ENCODE measurements around the gene CFAP74. TPM values are rescaled to one million over a fixed set of nuclear protein-coding genes. Genes with fewer than 3 reads are reported as not detected.

CFAP74 gene
- polyA plus RNA-seq, 1 donor (not counting 4 experiments of a cell fraction or from before 2014, with no cell fraction given): not detected

DNA sequence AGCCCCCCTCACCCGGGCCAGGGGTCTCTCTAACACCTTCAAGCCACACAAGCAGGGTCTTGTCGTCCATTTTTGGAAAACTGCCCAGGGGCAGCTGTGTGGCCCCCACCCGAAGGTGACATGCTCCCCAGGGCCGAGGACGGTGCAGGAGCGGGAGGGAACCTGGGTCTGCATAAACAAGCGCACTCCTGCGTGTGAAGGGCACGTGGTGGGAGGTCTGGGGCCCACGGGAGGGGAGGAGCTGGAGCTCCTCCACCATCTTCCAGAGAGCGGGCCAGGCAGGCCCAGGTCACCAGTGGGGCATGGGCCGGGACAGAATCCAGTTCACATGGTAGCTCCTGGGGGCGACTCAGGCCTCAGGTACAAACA lies 16.5 kb downstream of the CFAP74 start:
- Histone ChIP-seq H3K9ac (ENCODE audit: control insufficient read depth, extremely low read depth, insufficient read depth, low read length) (no peak overlapping the region), H3K27me3 (ENCODE audit: control insufficient read depth, extremely low read depth, insufficient read depth, low read length) (peaks cover 19% of the 10 kb centered on the region), H4K20me1 (ENCODE audit: control insufficient read depth, extremely low read depth, insufficient read depth, low read length) (no peaks in the 10 kb centered on the region), H2AFZ (ENCODE audit: control insufficient read depth, low read length) (no peak overlapping the region), H3K4me3 (ENCODE audit: control insufficient read depth in 2 of 3, extremely low read depth in 1 of 3, insufficient read depth in 2 of 3, low read depth in 1 of 3, low read length in 3 of 3) (no peak overlapping the region), H3K4me1 (ENCODE audit: control insufficient read depth, extremely low read depth, insufficient read depth, low read length) (no peaks in the 10 kb centered on the region), H3K9me1 (ENCODE audit: control insufficient read depth, extremely low read depth, insufficient read depth, low read length) (no peaks in the 10 kb centered on the region), H3K36me3 (ENCODE audit: control insufficient read depth in 2 of 2, extremely low read depth in 1 of 2, insufficient read depth in 2 of 2, low read length in 2 of 2) (no peaks in the 10 kb centered on the region), H3K79me2 (ENCODE audit: control insufficient read depth, insufficient read depth, low read length) (no peaks in the 10 kb centered on the region), H3K9me3 (ENCODE audit: control insufficient read depth, low read depth, low read length) (no peaks in the 10 kb centered on the region), H3K4me2 (ENCODE audit: control insufficient read depth, extremely low read depth, insufficient read depth, low read depth, low read length) (no peak overlapping the region), H3K27ac (ENCODE audit: control insufficient read depth, insufficient read depth, low read length) (no peak overlapping the region)
- no peak for TF ChIP-seq EZH2 (IDR thresholded peaks at IDR 0.05; ENCODE audit: low read length)
- TF ChIP-seq, protein P1, sequence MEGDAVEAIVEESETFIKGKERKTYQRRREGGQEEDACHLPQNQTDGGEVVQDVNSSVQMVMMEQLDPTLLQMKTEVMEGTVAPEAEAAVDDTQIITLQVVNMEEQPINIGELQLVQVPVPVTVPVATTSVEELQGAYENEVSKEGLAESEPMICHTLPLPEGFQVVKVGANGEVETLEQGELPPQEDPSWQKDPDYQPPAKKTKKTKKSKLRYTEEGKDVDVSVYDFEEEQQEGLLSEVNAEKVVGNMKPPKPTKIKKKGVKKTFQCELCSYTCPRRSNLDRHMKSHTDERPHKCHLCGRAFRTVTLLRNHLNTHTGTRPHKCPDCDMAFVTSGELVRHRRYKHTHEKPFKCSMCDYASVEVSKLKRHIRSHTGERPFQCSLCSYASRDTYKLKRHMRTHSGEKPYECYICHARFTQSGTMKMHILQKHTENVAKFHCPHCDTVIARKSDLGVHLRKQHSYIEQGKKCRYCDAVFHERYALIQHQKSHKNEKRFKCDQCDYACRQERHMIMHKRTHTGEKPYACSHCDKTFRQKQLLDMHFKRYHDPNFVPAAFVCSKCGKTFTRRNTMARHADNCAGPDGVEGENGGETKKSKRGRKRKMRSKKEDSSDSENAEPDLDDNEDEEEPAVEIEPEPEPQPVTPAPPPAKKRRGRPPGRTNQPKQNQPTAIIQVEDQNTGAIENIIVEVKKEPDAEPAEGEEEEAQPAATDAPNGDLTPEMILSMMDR (optimal IDR thresholded peaks at IDR 0.05 in 1 of 3, IDR thresholded peaks at IDR 0.05 in 1 of 3, conservative IDR thresholded peaks at IDR 0.05 in 1 of 3; ENCODE audit: extremely low read depth in 1 of 3, insufficient read depth in 2 of 3, low read length in 3 of 3): no peak
- FAIRE-seq (no peak), DNase-seq (ENCODE audit: low read depth, low spot score) (no peak)
- dilution Hi-C loops (cut with MboI; ENCODE audit: extremely low pct_ligation_motif_present, low sequenced_read_pairs): no loop called here

DNA sequence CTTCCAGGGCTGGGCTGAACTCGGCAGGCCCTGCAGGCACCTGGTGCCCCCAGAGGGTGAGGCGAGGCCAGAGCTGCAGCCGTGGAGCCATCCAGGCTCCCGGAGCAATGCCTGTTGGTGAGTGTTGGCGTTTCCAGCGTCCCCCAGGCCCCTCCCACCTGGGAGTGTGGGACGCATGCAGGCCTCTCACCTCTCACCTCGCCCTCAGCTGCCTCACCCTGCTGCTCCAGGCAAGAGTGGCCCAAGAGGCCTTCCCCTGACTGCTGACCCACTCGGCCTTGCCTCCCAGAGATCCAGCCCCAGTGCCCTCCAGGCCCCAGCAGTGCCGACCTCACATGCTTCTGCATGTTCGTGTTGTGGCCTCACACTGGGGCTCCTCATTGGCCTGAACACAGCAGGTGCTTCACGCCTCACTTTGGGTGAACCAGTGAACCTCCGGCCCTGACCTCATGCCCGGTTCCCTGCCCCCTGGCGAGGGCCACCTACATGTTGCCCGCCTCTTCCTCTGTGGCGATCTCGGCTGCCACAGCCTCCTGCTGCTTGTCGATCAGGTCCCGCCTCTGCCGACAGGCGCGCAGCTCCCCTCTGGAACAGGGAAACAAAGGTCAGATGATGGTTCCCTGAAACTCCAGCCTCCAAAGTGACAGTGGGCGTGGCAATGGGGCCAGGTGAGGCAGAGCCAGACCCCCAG lies 17.0 kb downstream of the CFAP74 start:
- Histone ChIP-seq H3K4me3 (ENCODE audit: control insufficient read depth in 2 of 3, extremely low read depth in 1 of 3, insufficient read depth in 2 of 3, low read depth in 1 of 3, low read length in 3 of 3) (no peak overlapping the region), H3K4me2 (ENCODE audit: control insufficient read depth, extremely low read depth, insufficient read depth, low read depth, low read length) (no peak overlapping the region), H4K20me1 (ENCODE audit: control insufficient read depth, extremely low read depth, insufficient read depth, low read length) (no peaks in the 10 kb centered on the region), H3K9me1 (ENCODE audit: control insufficient read depth, extremely low read depth, insufficient read depth, low read length) (no peaks in the 10 kb centered on the region), H3K9me3 (ENCODE audit: control insufficient read depth, low read depth, low read length) (no peaks in the 10 kb centered on the region), H3K79me2 (ENCODE audit: control insufficient read depth, insufficient read depth, low read length) (no peaks in the 10 kb centered on the region), H3K4me1 (ENCODE audit: control insufficient read depth, extremely low read depth, insufficient read depth, low read length) (no peaks in the 10 kb centered on the region), H2AFZ (ENCODE audit: control insufficient read depth, low read length) (no peak overlapping the region), H3K27me3 (ENCODE audit: control insufficient read depth, extremely low read depth, insufficient read depth, low read length) (peaks cover 19% of the 10 kb centered on the region), H3K9ac (ENCODE audit: control insufficient read depth, extremely low read depth, insufficient read depth, low read length) (no peak overlapping the region), H3K27ac (ENCODE audit: control insufficient read depth, insufficient read depth, low read length) (no peak overlapping the region), H3K36me3 (ENCODE audit: control insufficient read depth in 2 of 2, extremely low read depth in 1 of 2, insufficient read depth in 2 of 2, low read length in 2 of 2) (no peaks in the 10 kb centered on the region)
- TF ChIP-seq, protein P1 (optimal IDR thresholded peaks at IDR 0.05 in 1 of 3, IDR thresholded peaks at IDR 0.05 in 1 of 3, conservative IDR thresholded peaks at IDR 0.05 in 1 of 3; ENCODE audit: extremely low read depth in 1 of 3, insufficient read depth in 2 of 3, low read length in 3 of 3): no peak
- DNase-seq (ENCODE audit: low read depth, low spot score) (no peak), FAIRE-seq (no peak)
- dilution Hi-C loops (cut with MboI; ENCODE audit: extremely low pct_ligation_motif_present, low sequenced_read_pairs): no loop called here
